Neural cell (in vitro differentiated cells): Measurements from ENCODE around the gene OR1E2. TPM values are rescaled to one million over a fixed set of nuclear protein-coding genes. Genes with fewer than 3 reads are reported as not detected.

Experiments used
- H2AFZ ChIP-seq: fragments of 200-600, 300-800 bp; sonication (generic), shearing (Covaris generic); 2 replicates; pipeline ENCODE4 v1.6.0; 2014; ENCODE audit warnings: low read depth, mild to moderate bottlenecking, antibody characterized with exemption, low read length, moderate library complexity
- H3F3A ChIP-seq: fragments of 200-600 bp; shearing (Covaris generic); 2 replicates; pipeline ENCODE4 v1.6.1; 2016; ENCODE audit warnings: mild to moderate bottlenecking, moderate library complexity, mixed read lengths, antibody characterized with exemption, low read length; ENCODE audit not compliant: insufficient read depth, poor library complexity, severe bottlenecking
- H3K27ac ChIP-seq: fragments of 200-600, 300-800 bp; sonication (generic), shearing (Covaris generic); 2 replicates; pipeline ENCODE4 v1.5.1; 2014; ENCODE audit warnings: mild to moderate bottlenecking, low read length, moderate library complexity
- H3K27me3 ChIP-seq: fragments of 300-800, 200-600 bp; sonication (generic), shearing (Covaris generic); 2 replicates; pipeline ENCODE4 v1.6.0; 2014; ENCODE audit warnings: mild to moderate bottlenecking, low read depth, low read length, moderate library complexity; ENCODE audit not compliant: insufficient read depth
- H3K36me3 ChIP-seq: fragments of 300-800, 200-600 bp; sonication (generic), shearing (Covaris generic); 2 replicates; pipeline ENCODE4 v1.5.1; 2014; ENCODE audit warnings: mild to moderate bottlenecking, antibody characterized with exemption, low read length, moderate library complexity; ENCODE audit not compliant: insufficient read depth
- H3K4me2 ChIP-seq: fragments of 300-800, 200-600 bp; sonication (generic), shearing (Covaris generic); 2 replicates; pipeline ENCODE4 v1.6.0; 2014; ENCODE audit warnings: mild to moderate bottlenecking, low read length
- H3K4me3 ChIP-seq: fragments of 300-800, 200-600 bp; sonication (generic), shearing (Covaris generic); 2 replicates; pipeline ENCODE4 v1.5.1; 2014; ENCODE audit warnings: mild to moderate bottlenecking, low read length, moderate library complexity
- H3K79me2 ChIP-seq: fragments of 200-600 bp; shearing (Covaris generic); replicated peaks from 2 replicates; pipeline ENCODE4 v1.6.0; 2014; ENCODE audit warnings: mild to moderate bottlenecking, low read length, moderate library complexity; ENCODE audit not compliant: insufficient read depth
- H3K9ac ChIP-seq: fragments of 300-800, 200-600 bp; sonication (generic), shearing (Covaris generic); 2 replicates; pipeline ENCODE4 v1.6.1; 2016; ENCODE audit warnings: mild to moderate bottlenecking, low read length, mixed read lengths
- H3K9me2 ChIP-seq: fragments of 200-600 bp; shearing (Covaris generic); 2 replicates; pipeline ENCODE4 v1.6.1; 2016; ENCODE audit warnings: mild to moderate bottlenecking, low read length, mixed read lengths; ENCODE audit not compliant: insufficient read depth
- H3K9me3 ChIP-seq: fragments of 200-600, 300-800 bp; sonication (generic), shearing (Covaris generic); 2 replicates; pipeline ENCODE4 v1.6.1; 2016; ENCODE audit warnings: mild to moderate bottlenecking, mixed run types, low read length, moderate library complexity, mixed read lengths
- H4K20me1 ChIP-seq: fragments of 200-600 bp; shearing (Covaris generic); 2 replicates; pipeline ENCODE4 v1.6.1; 2016; ENCODE audit warnings: mild to moderate bottlenecking, mixed run types; ENCODE audit not compliant: insufficient read depth
- CTCF ChIP-seq: fragments of 450-650 bp; IDR thresholded peaks from 2 replicates; pipeline ENCODE4 v1.5.1; 2014; ENCODE audit warnings: antibody characterized with exemption, mild to moderate bottlenecking, moderate library complexity; ENCODE audit not compliant: poor library complexity, severe bottlenecking
- EP300 ChIP-seq: fragments of 450-650 bp; conservative IDR thresholded peaks from 2 replicates; pipeline ENCODE4 v1.6.1; 2014; ENCODE audit warnings: antibody characterized with exemption, mild to moderate bottlenecking, moderate library complexity; ENCODE audit not compliant: poor library complexity, severe bottlenecking
- EZH2 ChIP-seq: fragments of 200-600, 300-800 bp; shearing (Covaris generic), sonication (generic); IDR thresholded peaks from 2 replicates; pipeline ENCODE4 v1.6.1; 2014; ENCODE audit warnings: antibody characterized with exemption, low read length, borderline replicate concordance, mild to moderate bottlenecking; ENCODE audit not compliant: insufficient read depth, poor library complexity, severe bottlenecking
- MXI1 ChIP-seq: fragments of 450-650 bp; conservative IDR thresholded peaks from 2 replicates; pipeline ENCODE4 v1.6.1; 2014; ENCODE audit warnings: antibody characterized with exemption, mild to moderate bottlenecking; ENCODE audit not compliant: poor library complexity, severe bottlenecking
- POLR2AphosphoS5 ChIP-seq: IDR thresholded peaks from 2 replicates; pipeline ENCODE4 v1.6.1; 2012
- RAD21 ChIP-seq: fragments of 450-650 bp; conservative IDR thresholded peaks from 2 replicates; pipeline ENCODE4 v1.6.1; 2014; ENCODE audit warnings: antibody characterized with exemption, mild to moderate bottlenecking, moderate library complexity
- REST ChIP-seq: IDR thresholded peaks from 2 replicates; pipeline ENCODE4 v1.6.1; 2012; ENCODE audit warnings: borderline replicate concordance
- SMC3 ChIP-seq: fragments of 450-650 bp; conservative IDR thresholded peaks from 2 replicates; pipeline ENCODE4 v1.6.1; 2014; ENCODE audit warnings: antibody characterized with exemption, mild to moderate bottlenecking, moderate library complexity; ENCODE audit not compliant: poor library complexity
- TAF1 ChIP-seq: IDR thresholded peaks from 2 replicates; pipeline ENCODE4 v1.6.1; 2012; ENCODE audit warnings: low read depth
- polyA plus RNA-seq: library from polyadenylated mRNA; depleted of rRNA; stranded (reverse); fragments of >200 nt; gene quantifications from 2 replicates; pipeline ENCODE4 v1.2.3, GENCODE V29; 2014

Gene OR1E2
- polyA plus RNA-seq, 1 donor from 2014 or later, result not detected

- H3K79me2 ChIP-seq, result no peaks in the 10 kb centered on the region
- H3K36me3 ChIP-seq, result no peaks in the 10 kb centered on the region
- no peak overlapping the region for H3K9ac ChIP-seq
- no peak for TF ChIP-seq EP300
- no peak for TF ChIP-seq EZH2
- no peak for TF ChIP-seq RAD21
- TF ChIP-seq POLR2AphosphoS5, result no peak
- TF ChIP-seq TAF1, result no peak
- TF ChIP-seq SMC3, result no peak
- no peak for TF ChIP-seq MXI1
- no peak for TF ChIP-seq CTCF
- no peak for TF ChIP-seq REST
- no peaks in the 10 kb centered on the region for H3K9me3 ChIP-seq
- H3K27me3 ChIP-seq, result no peaks in the 10 kb centered on the region
- no peaks in the 10 kb centered on the region for H4K20me1 ChIP-seq
- H3K27ac ChIP-seq, result no peak overlapping the region
- no peaks in the 10 kb centered on the region for H3F3A ChIP-seq
- H3K4me3 ChIP-seq, result no peak overlapping the region
- no peak overlapping the region for H3K4me2 ChIP-seq
- H2AFZ ChIP-seq, result no peak overlapping the region
- no peaks in the 10 kb centered on the region for H3K9me2 ChIP-seq
These were observed 46.3 kb upstream of the OR1E2 start for GRCh38 chr17:3479988-3480387.

GRCh38 chr17:3475812-3476610 lies 42.4 kb upstream of the OR1E2 start, which contains the start of gene ASPA:
Gene ASPA, plus strand, starts transcription at chr17:3475997. Its CDS starts 163 bp downstream, at chr17:3476160.
- Histone ChIP-seq H3F3A (no peaks in the 10 kb centered on the region), H3K9ac (no peak within 1 kb of the TSS), H3K36me3 (no peaks in the 10 kb centered on the region), H3K4me3 (no peak within 1 kb of the TSS), H3K9me2 (no peaks in the 10 kb centered on the region), H2AFZ (no peak within 1 kb of the TSS), H3K79me2 (no peaks in the 10 kb centered on the region), H4K20me1 (no peaks in the 10 kb centered on the region), H3K27me3 (no peaks in the 10 kb centered on the region), H3K27ac (no peak within 1 kb of the TSS), H3K4me2 (no peak within 1 kb of the TSS), H3K9me3 (no peaks in the 10 kb centered on the region)
- TF ChIP-seq TAF1 (no peak), POLR2AphosphoS5 (no peak), SMC3 (no peak), RAD21 (no peak)
